T-helper 1 cell treated with Interleukin-12 subunit alpha and Interleukin-12 subunit beta and Interleukin-4 antibody, amounts not matched to agents 30 μg/mL and 1 μg/mL, for 36 hours (primary cell): ENCODE results near the gene KDM3B.
"Not testable (repeated sequence)": the region's sequence is repeated elsewhere in the genome, so short reads cannot be mapped to it uniquely, and the experiment has no call there.

ENCODE experiments used
- H3K27ac Mint-ChIP-seq: one replicate; pipeline ENCODE4 v1.8.0; 2021; ENCODE audit warnings: mild to moderate bottlenecking, mixed read lengths
- H3K27me3 Mint-ChIP-seq: one replicate; pipeline ENCODE4 v1.8.0; 2021; ENCODE audit warnings: low read depth, mixed read lengths
- H3K36me3 Mint-ChIP-seq: one replicate; pipeline ENCODE4 v1.8.0; 2021; ENCODE audit warnings: low read depth, mixed read lengths
- H3K4me1 Mint-ChIP-seq: one replicate; pipeline ENCODE4 v1.8.0; 2021; ENCODE audit warnings: low read depth, mixed read lengths
- H3K4me3 Mint-ChIP-seq: one replicate; pipeline ENCODE4 v1.8.0; 2021; ENCODE audit warnings: mild to moderate bottlenecking, moderate library complexity, mixed read lengths
- H3K9me3 Mint-ChIP-seq: one replicate; pipeline ENCODE4 v1.8.0; 2021; ENCODE audit warnings: mixed read lengths

Gene KDM3B

DNA sequence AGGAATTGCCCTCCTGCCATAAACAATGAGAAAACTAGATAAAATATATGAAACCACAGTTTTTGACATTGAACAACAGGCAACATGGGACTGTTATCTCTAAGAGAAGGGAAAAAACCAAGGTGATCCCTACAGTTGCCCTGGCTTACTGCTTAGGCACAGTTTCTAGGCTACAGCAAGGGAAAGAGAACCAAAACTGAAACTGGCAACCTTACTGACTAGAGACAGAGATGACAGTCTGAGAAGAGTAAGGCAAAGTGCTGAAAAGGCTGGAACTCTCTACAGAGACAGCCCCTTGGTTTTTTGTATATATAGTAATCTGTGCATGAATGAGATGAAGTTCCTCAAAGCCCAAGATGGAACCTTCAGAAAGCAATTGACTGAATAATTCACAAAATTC, 50.2 kb downstream of the KDM3B start:
- no peak overlapping the region for H3K4me3 Mint-ChIP-seq

DNA sequence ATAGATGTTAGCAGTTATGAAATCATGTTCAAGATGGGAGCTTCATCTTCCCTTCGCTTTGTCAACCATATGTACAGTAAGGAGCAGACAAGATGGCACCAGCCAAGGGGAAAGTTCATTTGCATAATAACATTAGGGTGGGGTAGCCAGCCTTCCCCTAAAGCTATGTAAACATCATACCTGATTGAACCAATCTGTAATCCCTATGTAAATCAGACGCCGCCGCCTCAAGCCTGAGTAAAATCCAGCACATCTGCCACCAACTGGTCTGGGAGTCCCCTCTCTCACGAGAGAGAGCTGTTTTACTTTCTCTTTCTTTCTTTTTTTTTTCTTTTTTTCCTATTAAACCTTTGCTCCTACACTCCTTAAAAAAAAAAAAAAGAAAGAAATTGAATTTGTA, 55.5 kb downstream of the KDM3B start:
- H3K4me3 Mint-ChIP-seq = no peak overlapping the region
- H3K4me1 Mint-ChIP-seq = peaks cover 6% of the 10 kb centered on the region
- H3K9me3 Mint-ChIP-seq = no peaks in the 10 kb centered on the region
- peak overlapping the region; percentile 20 for H3K27ac Mint-ChIP-seq
- H3K36me3 Mint-ChIP-seq = peaks cover 26% of the 10 kb centered on the region
- no peaks in the 10 kb centered on the region for H3K27me3 Mint-ChIP-seq

More for the DNA sequence above, 50.2 kb downstream of the KDM3B start:
- Mint-ChIP-seq H3K27me3 (no peaks in the 10 kb centered on the region), H3K27ac (peak overlapping the region; percentile 28), H3K4me1 (peaks cover 15% of the 10 kb centered on the region), H3K9me3 (no peaks in the 10 kb centered on the region), H3K36me3 (peaks cover 47% of the 10 kb centered on the region)

DNA sequence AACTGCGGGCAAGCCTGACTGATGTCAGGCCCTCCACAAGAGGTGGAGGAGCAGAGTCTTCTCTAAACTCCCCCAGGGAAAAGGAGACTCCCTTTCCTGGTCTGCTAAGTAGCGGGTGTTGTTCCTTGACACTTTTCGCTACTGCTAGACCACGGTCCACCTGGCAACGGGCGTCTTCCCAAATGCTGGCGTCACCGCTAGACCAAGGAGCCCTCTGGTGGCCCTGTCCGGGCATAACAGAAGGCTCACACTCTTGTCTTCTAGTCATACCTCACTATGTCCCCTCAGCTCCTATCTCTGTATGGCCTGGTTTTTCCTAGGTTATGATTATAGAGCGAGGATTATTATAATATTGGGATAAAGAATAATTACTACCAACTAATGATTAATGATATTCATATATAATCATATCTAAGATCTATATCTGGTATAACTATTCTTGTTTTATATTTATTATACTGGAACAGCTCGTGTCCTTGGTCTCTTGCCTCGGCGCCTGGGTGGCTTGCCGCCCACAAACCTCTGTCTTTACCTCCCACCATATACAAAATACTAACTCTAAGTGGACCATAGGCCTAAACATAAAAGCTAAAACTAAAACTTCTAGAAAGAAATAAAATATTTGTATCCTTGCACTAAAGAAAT, 58.6 kb downstream of the KDM3B start:
- peaks cover 22% of the 10 kb centered on the region for H3K36me3 Mint-ChIP-seq
- not testable (repeated sequence) for H3K27me3 Mint-ChIP-seq, H3K9me3 Mint-ChIP-seq, H3K4me3 Mint-ChIP-seq, H3K4me1 Mint-ChIP-seq, H3K27ac Mint-ChIP-seq

DNA sequence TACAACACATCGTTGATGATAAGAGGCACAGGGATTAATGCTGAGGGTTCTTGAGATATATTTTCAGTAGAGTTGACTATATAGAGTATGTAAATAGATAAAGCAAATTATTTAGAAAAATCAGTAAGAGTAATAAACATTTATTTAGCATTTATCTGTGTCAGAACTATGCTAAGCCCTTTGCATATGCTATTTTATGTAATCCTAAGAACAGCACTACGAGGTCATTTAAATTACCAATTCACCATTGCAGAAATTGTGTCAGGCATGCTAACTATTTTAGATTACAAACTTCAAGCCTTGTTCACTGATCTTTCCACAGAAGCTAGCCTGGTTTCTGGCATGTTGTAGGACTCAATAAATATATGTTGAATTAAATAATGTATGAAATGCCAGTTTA, 66.0 kb downstream of the KDM3B start:
- H3K36me3 Mint-ChIP-seq = peaks cover 39% of the 10 kb centered on the region
- H3K27ac Mint-ChIP-seq = no peak overlapping the region
- no peaks in the 10 kb centered on the region for H3K9me3 Mint-ChIP-seq
- H3K4me1 Mint-ChIP-seq = peaks cover 6% of the 10 kb centered on the region
- no peaks in the 10 kb centered on the region for H3K27me3 Mint-ChIP-seq
- no peak overlapping the region for H3K4me3 Mint-ChIP-seq

DNA sequence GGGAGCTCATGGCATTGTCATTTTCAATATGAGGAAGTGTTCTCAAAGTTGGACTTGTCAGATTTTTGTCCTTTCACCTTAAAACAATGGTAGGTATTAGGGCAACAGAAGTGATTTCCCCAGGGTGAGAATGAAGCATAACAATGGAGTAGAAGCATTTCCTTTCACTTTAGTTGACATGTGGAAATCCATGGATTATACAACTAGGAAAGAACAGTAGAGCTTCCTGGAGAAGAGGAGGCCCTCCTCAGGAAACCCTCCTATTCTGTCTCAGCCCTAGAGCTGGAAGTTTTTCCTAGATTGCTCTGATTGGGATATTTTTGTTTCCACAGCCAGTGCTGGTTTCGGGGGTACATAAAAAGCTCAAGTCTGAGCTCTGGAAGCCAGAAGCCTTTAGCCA, 72.6 kb downstream of the KDM3B start:
- no peaks in the 10 kb centered on the region for H3K4me1 Mint-ChIP-seq
- no peak overlapping the region for H3K27ac Mint-ChIP-seq
- H3K36me3 Mint-ChIP-seq = peaks cover 53% of the 10 kb centered on the region
- no peaks in the 10 kb centered on the region for H3K27me3 Mint-ChIP-seq
- H3K9me3 Mint-ChIP-seq = no peaks in the 10 kb centered on the region
- H3K4me3 Mint-ChIP-seq = no peak overlapping the region

DNA sequence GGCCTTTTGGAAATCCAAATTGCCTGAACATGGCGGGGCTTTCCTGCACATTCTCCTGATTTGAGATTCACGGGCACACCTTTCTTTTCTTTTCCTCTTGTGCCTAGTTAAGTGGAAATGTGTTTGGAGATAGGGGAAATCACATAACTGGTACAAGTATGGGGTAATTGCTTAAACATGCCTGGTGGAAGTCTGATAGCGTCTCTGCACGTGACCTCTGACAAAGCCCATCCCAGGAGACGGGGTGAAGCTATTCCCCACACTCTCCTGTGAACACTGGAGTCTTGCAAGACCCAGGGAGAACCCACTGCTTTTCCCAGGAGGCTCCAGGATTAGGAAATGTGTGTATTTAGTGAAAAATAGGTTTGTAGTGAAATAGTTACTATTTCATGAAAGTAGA, 83.5 kb downstream of the KDM3B start:
- Mint-ChIP-seq H3K9me3 (no peaks in the 10 kb centered on the region), H3K27ac (no peak overlapping the region), H3K27me3 (peaks cover 10% of the 10 kb centered on the region), H3K4me3 (no peak overlapping the region), H3K36me3 (peaks cover 35% of the 10 kb centered on the region), H3K4me1 (peaks cover 10% of the 10 kb centered on the region)

DNA sequence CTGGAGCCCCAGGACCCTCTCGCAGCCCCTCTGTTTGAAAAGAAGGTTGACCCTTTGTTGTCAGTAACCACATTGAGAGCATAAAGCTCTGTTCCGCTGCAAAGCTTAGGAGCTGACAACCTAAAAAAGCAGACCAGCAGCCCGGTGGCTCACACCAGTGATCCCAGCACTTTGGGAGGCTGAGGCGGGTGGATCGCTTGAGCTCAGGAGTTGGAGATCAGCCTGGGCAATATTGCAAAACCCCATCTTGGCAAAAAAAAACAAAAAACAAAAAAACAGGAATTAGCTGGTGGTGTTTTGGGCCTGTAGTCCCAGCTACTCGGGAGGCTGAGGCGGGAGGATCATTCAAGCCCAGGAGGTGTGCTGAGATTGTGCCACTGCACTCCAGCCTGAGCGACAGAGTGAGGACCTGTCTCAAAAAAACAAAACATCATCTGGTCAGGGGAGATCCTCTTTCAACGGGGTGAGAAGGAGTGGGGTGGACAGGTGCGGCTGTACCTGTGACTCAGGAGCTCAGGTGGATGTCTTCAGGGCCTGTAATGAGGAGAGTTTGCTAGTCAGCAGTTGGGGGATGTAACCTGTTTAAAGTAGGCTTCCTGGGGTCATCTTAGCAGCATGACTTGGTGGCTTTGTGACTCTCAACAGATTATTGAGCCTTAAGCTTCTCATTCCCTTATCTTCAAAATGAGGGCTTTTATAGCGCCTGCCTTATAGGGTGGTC, 85.7 kb downstream of the KDM3B start:
- H3K27ac Mint-ChIP-seq = peak overlapping the region; percentile 1
- no peaks in the 10 kb centered on the region for H3K9me3 Mint-ChIP-seq
- H3K4me1 Mint-ChIP-seq = peaks cover 10% of the 10 kb centered on the region
- peak overlapping the region; percentile 80 for H3K4me3 Mint-ChIP-seq
- peaks cover 24% of the 10 kb centered on the region for H3K36me3 Mint-ChIP-seq
- peaks cover 10% of the 10 kb centered on the region for H3K27me3 Mint-ChIP-seq

DNA sequence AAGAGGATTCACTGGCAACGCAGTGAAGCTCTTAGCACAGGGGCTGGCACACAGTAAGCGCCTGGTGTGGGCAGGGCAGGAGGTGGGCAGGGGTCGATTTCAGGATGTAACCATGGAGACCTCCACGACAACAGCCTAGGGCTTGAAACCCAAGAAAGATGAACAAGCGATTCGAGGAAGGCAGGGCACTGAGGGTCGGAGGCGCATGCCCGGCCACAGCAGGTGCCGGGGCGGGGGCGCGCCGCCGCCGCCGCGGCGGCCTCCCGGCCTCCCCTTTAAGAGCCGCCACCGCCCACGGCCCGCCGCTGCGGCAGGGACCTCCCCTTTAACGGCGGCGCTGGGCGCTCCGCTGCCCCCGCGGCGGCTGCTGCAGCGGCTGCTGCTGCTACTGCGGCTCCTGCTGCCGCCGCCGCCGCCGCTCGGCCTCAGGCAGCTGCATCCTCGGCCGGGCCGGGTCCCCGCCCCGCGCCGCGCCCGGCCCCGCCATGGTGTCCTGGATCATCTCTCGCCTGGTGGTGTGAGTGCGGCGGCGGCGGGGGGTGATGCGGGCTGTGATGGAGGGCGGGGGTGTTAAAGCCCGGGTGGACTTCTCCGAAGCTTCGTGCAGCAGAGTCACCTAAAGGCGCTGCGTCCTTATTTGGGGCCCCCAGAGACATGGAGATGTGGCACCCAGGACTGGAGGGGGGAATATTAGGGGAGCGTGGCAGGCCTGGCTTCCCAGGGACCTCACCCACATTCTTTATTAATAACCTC, 86.4 kb downstream of the KDM3B start, which contains the start of gene REEP2:
TSS of gene REEP2 (plus strand) at position 334 of the 753 bp plus-strand sequence. CDS start at position 486, 152 bp downstream.
- H3K9me3 Mint-ChIP-seq = no peaks in the 10 kb centered on the region
- H3K36me3 Mint-ChIP-seq = peaks cover 21% of the 10 kb centered on the region
- H3K4me1 Mint-ChIP-seq = peaks cover 10% of the 10 kb centered on the region
- H3K27ac Mint-ChIP-seq = peak within 1 kb of the TSS; percentile 1
- H3K27me3 Mint-ChIP-seq = peaks cover 10% of the 10 kb centered on the region
- H3K4me3 Mint-ChIP-seq = peak within 1 kb of the TSS; percentile 80

DNA sequence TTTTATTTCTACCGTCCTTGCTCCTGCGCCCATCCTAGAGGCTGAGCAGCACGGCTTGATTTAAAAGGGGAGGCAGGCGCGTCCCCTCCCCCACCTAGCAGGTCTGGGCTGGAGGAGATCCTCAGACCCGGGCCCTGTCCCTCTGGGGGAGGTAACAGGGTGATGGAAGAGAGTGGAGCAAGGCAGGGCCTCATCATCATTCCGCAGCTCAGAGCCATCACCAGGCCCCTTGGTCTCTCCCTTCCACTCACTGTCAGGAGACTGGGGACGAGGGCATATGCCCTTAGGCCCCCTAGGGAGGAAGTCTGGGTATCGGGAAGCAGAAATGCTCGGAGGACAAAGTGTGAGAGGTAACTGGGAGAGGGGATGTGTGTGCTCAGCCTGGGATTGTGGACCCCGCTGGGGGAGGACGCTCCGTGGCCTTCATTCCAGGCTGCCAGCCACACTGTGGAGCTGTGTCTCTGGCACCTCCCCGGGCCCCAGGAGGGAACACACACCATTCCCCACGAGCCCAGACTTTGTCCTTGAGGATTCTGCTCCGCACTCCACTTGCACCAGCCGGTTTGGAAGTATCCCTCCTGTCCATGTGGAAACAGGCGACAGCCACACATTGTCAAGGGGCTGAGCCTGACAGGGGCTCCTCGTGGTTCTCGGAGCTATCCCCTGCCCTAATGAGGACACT, 87.1 kb downstream of the KDM3B start:
- H3K4me1 Mint-ChIP-seq = peaks cover 10% of the 10 kb centered on the region
- H3K9me3 Mint-ChIP-seq = no peaks in the 10 kb centered on the region
- no peak overlapping the region for H3K27ac Mint-ChIP-seq
- H3K36me3 Mint-ChIP-seq = peaks cover 19% of the 10 kb centered on the region
- H3K4me3 Mint-ChIP-seq = peak overlapping the region; percentile 73
- H3K27me3 Mint-ChIP-seq = peaks cover 10% of the 10 kb centered on the region

DNA sequence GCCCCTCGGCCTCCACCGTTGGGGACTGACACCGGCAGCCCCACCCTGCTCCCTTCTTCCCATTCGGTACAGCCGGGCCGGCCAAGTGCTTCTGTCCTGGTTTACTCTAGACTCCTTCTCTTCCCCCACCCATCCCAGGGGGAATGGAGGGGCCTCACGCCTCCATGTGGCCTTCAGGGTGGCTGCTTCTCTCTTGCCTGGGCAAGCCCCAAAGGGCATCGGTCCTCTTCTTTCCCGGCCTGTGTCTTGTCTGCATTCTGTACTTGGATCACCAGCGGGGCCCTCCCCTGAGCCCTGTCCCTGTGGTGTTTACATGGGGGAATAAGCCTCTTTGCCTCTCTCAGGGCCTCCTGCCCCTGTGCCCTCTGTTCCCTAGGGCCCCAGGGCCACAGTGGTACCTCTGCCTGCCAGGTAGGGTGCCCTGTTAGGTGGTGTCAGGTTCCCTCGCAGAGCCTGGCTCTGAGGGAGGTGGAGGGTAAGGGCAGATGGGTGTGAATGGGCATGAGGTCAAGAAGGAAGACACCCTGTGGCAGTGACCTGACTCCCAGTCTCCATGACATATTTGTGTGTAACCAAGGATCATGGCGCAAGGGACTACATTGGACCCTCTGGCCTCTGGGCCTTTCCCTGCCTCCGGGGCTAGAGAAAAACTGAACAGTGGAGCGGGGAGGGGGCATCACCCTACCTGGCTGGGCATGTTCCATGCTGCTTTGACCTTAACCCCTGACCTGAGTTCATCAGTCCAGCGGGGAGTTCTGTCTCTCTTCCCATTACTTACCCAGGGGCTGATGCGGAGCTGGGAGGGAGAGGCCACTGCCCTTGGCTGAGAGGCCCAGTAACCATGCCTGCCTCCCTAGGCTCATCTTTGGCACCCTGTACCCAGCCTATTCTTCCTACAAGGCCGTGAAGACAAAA, 87.9 kb downstream of the KDM3B start:
- Mint-ChIP-seq H3K4me3 (peak overlapping the region; percentile 57), H3K36me3 (peaks cover 12% of the 10 kb centered on the region), H3K4me1 (peaks cover 10% of the 10 kb centered on the region), H3K9me3 (no peaks in the 10 kb centered on the region), H3K27ac (no peak overlapping the region), H3K27me3 (peaks cover 10% of the 10 kb centered on the region)

DNA sequence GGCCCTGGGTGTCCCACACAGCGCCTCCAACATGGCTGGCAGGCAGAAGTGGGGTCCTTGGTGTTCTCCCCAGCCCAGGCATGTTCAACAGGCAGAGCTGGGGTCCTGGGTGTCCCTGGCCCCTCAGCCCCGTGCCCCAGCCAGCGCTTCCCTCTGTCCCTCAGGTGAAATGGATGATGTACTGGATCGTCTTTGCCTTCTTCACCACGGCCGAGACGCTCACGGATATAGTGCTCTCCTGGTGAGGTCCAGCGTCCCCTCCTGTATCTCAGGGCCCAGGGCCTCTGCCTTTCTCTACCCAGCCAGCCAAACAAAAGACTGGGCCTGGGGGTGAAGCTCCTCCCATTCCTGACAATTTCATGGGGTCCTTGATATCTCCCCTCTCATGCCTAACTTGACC, 88.7 kb downstream of the KDM3B start:
- H3K4me3 Mint-ChIP-seq = no peak overlapping the region
- no peaks in the 10 kb centered on the region for H3K9me3 Mint-ChIP-seq
- H3K27me3 Mint-ChIP-seq = peaks cover 10% of the 10 kb centered on the region
- H3K4me1 Mint-ChIP-seq = peaks cover 10% of the 10 kb centered on the region
- peaks cover 5% of the 10 kb centered on the region for H3K36me3 Mint-ChIP-seq
- no peak overlapping the region for H3K27ac Mint-ChIP-seq

DNA sequence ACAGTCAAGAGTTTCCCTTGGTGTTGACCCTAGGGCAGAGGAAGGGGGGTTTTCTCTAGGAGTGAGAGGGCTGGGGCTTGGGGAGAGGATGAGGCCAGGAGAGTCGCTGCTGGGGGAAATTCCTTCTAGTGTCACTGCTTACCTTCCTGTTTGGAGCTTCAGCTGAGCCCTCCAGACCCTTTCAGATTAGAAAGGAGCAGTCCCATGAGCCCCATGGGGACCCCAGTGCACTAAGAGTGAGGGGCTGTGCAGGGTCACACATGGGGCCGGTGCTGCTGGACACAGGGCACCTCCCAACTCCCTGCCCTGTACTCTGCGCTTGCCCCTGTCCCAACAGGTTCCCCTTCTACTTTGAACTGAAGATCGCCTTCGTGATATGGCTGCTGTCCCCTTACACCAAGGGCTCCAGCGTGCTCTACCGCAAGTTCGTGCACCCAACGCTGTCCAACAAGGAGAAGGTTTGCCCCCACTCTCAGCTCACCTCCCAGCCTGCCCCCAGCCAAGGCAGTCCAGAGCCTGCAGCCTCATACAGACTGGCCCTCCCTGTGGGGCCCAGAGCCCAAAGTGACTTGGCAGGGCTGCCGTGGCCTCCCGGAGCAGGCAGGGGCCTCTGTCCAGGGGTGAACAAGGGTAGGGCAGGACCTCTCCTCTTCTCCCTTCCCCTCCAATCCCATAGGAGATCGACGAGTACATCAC, 91.7 kb downstream of the KDM3B start:
- Mint-ChIP-seq H3K27ac (no peak overlapping the region), H3K4me3 (no peak overlapping the region), H3K27me3 (peaks cover 3% of the 10 kb centered on the region), H3K36me3 (no peaks in the 10 kb centered on the region), H3K4me1 (peaks cover 3% of the 10 kb centered on the region), H3K9me3 (no peaks in the 10 kb centered on the region)
